CD4-positive, alpha-beta memory T cell (primary cell): ENCODE data around the gene TUBGCP2. TPM values are rescaled to one million over a fixed set of nuclear protein-coding genes. Genes with fewer than 3 reads are reported as not detected.
A peak's percentile ranks its signal among the peaks of the same experiment; 100 is the strongest.

Source experiments
- CTCF ChIA-PET: fragments of 350-600 bp; sonication (Branson Sonifier 250); formaldehyde crosslinking; loops from one replicate; lab custom pipeline; 2021; ENCODE audit warnings: inconsistent platforms; ENCODE audit not compliant: partially characterized antibody; lab: Charles Lee
- POLR2A ChIA-PET: fragments of 350-600 bp; sonication (Branson Sonifier 250); formaldehyde crosslinking; loops from one replicate; lab custom pipeline; 2021; ENCODE audit not compliant: partially characterized antibody; lab: Charles Lee
- DNase-seq, 5 donors: peaks; one replicate each; pipeline versions ENCODE4 v3.0.0 to v3.0.0-alpha.2; 2020 to 2022; ENCODE audit warnings: mixed read lengths in 1 of 5
- H3K27ac ChIP-seq: one replicate; pipeline ENCODE4 v1.7.0; 2013; ENCODE audit warnings: low read depth, low read length
- H3K27me3 ChIP-seq: 2 replicates; pipeline ENCODE4 v1.7.0; 2013; ENCODE audit warnings: mild to moderate bottlenecking, low read length, moderate library complexity; ENCODE audit not compliant: insufficient read depth
- H3K36me3 ChIP-seq: 2 replicates; pipeline ENCODE4 v1.7.0; 2013; ENCODE audit warnings: mild to moderate bottlenecking, low read length, moderate library complexity; ENCODE audit not compliant: insufficient read depth
- H3K4me1 ChIP-seq: 2 replicates; pipeline ENCODE4 v1.7.0; 2013; ENCODE audit warnings: mild to moderate bottlenecking, low read length, moderate library complexity; ENCODE audit not compliant: insufficient read depth
- H3K4me3 ChIP-seq, 2 donors: one replicate each; pipeline ENCODE4 v1.7.0; 2013; ENCODE audit warnings: low read length in 2 of 2, mild to moderate bottlenecking in 1 of 2
- H3K9me3 ChIP-seq, 2 donors: one replicate each; pipeline ENCODE4 v1.7.0; 2013; ENCODE audit warnings: low read length in 2 of 2, control low read depth in 1 of 2; ENCODE audit not compliant: control insufficient read depth in 1 of 2
- H3K27ac Mint-ChIP-seq, 7 donors: one replicate each; pipeline ENCODE4 v1.8.0; 2020 to 2021; ENCODE audit warnings: mixed read lengths in 7 of 7, mild to moderate bottlenecking in 6 of 7, inconsistent platforms in 3 of 7, moderate library complexity in 3 of 7
- H3K27me3 Mint-ChIP-seq, 2 donors: one replicate each; pipeline ENCODE4 v1.8.0; 2020 to 2021; ENCODE audit warnings: mixed read lengths in 2 of 2
- H3K36me3 Mint-ChIP-seq, 2 donors: one replicate each; pipeline ENCODE4 v1.8.0; 2020 to 2021; ENCODE audit warnings: mixed read lengths in 2 of 2, inconsistent platforms in 1 of 2, mild to moderate bottlenecking in 1 of 2
- H3K4me1 Mint-ChIP-seq, 4 donors: one replicate each; pipeline ENCODE4 v1.8.0; 2020 to 2021; ENCODE audit warnings: mixed read lengths in 4 of 4, mild to moderate bottlenecking in 1 of 4
- H3K4me3 Mint-ChIP-seq, 8 donors: one replicate each; pipeline ENCODE4 v1.8.0; 2020 to 2021; ENCODE audit warnings: mixed read lengths in 8 of 8, mild to moderate bottlenecking in 7 of 8, moderate library complexity in 6 of 8, inconsistent platforms in 3 of 8
- H3K9me3 Mint-ChIP-seq, 8 donors: one replicate each; pipeline ENCODE4 v1.8.0; 2020 to 2021; ENCODE audit warnings: mixed read lengths in 8 of 8, mild to moderate bottlenecking in 5 of 8, inconsistent platforms in 3 of 8, moderate library complexity in 1 of 8
- intact Hi-C: fragments of 100-400 bp; cut with micrococcal nuclease; formaldehyde crosslinking; loops from one replicate; pipeline ENCODE4 v1.15.1; 2023
- microRNA-seq: library from miRNA; unstranded; fragments of <30 nt; microRNA quantifications from one replicate; pipeline ENCODE4 v1.2.0, GENCODE V29; 2021; ENCODE audit warnings: borderline replicate concordance, borderline number of aligned reads, borderline microRNAs expressed, mixed read lengths
- polyA plus RNA-seq, 2 donors: library from polyadenylated mRNA; unstranded; fragments of 300-500 nt; fragmentation: Illumina TruSeq; gene quantifications; one replicate each; pipeline ENCODE4 v1.2.3, GENCODE V29; 2021
- total RNA-seq, 2 experiments: library from RNA; stranded (reverse); gene quantifications; one replicate each; pipeline ENCODE4 v1.2.3, GENCODE V29; 2021

Gene TUBGCP2
- total and polyA plus RNA-seq, 4 experiments from 2014 or later, result 14.1 to 74.0 (median 53.7) TPM

- Histone ChIP-seq H3K36me3 (no peaks in the 10 kb centered on the region), H3K9me3 (no peaks in the 10 kb centered on the region), H3K4me3 (no peak overlapping the region), H3K27me3 (peaks cover 4% of the 10 kb centered on the region), H3K27ac (no peak overlapping the region), H3K4me1 (peaks cover 10% of the 10 kb centered on the region)
- intact Hi-C loops, result no loop called here
- H3K4me3 Mint-ChIP-seq, result peak overlapping the region in 1 of 8 donors; percentile 54
- H3K27ac Mint-ChIP-seq, result no peak overlapping the region
- H3K4me1 Mint-ChIP-seq, result peaks cover 2 to 36% (median 20%) of the 10 kb centered on the region in 4 donors
- CTCF ChIA-PET, result no interaction called here
- DNase-seq, result no peak
- POLR2A ChIA-PET, result no interaction called here
- no peaks in the 10 kb centered on the region for H3K36me3 Mint-ChIP-seq
- H3K9me3 Mint-ChIP-seq, result no peaks in the 10 kb centered on the region
- H3K27me3 Mint-ChIP-seq, result peaks cover 38 to 55% of the 10 kb centered on the region in 2 donors
Measured at GRCh38 chr10:133230387-133231195, 78.1 kb downstream of the TUBGCP2 start.

- Histone ChIP-seq H3K27ac (no peak within 1 kb of the TSS), H3K9me3 (no peaks in the 10 kb centered on the region), H3K4me3 (no peak within 1 kb of the TSS), H3K4me1 (peaks cover 14% of the 10 kb centered on the region), H3K27me3 (peaks cover 4% of the 10 kb centered on the region), H3K36me3 (no peaks in the 10 kb centered on the region)
- H3K4me3 Mint-ChIP-seq, result peak within 1 kb of the TSS in 7 of 8 donors; percentile 57 to 84 (median 71)
- intact Hi-C loops, result no loop called here
- H3K4me1 Mint-ChIP-seq, result peaks cover 2 to 36% (median 22%) of the 10 kb centered on the region in 4 donors
- no peaks in the 10 kb centered on the region for H3K9me3 Mint-ChIP-seq
- no peaks in the 10 kb centered on the region for H3K36me3 Mint-ChIP-seq
- DNase-seq, result no peak
- no peak within 1 kb of the TSS for H3K27ac Mint-ChIP-seq
- ChIA-PET POLR2A (no interaction called here), CTCF (no interaction called here)
- peaks cover 38 to 55% of the 10 kb centered on the region in 2 donors for H3K27me3 Mint-ChIP-seq
Measured at GRCh38 chr10:133230044-133230361, 78.7 kb downstream of the TUBGCP2 start, which contains the start of gene UTF1. UTF1 (plus strand) TSS chr10:133230217; CDS start chr10:133230289, 72 bp downstream.

- intact Hi-C loops, result no loop called here
- no peaks in the 10 kb centered on the region for H3K9me3 ChIP-seq
- Mint-ChIP-seq H3K4me1 (peaks cover 2 to 33% (median 22%) of the 10 kb centered on the region in 4 donors), H3K27me3 (peaks cover 38 to 52% of the 10 kb centered on the region in 2 donors), H3K9me3 (no peaks in the 10 kb centered on the region), H3K36me3 (no peaks in the 10 kb centered on the region), H3K4me3 (peak overlapping the region in 7 of 8 donors; percentile 57 to 84 (median 71)), H3K27ac (no peak overlapping the region)
- H3K4me1 ChIP-seq, result peaks cover 14% of the 10 kb centered on the region
- ChIA-PET CTCF (no interaction called here), POLR2A (no interaction called here)
- H3K27me3 ChIP-seq, result peaks cover 4% of the 10 kb centered on the region
- DNase-seq, result no peak
- no peak overlapping the region for H3K4me3 ChIP-seq
- H3K36me3 ChIP-seq, result no peaks in the 10 kb centered on the region
- H3K27ac ChIP-seq, result no peak overlapping the region
Measured at GRCh38 chr10:133229265-133230043, 79.2 kb downstream of the TUBGCP2 start.

Small RNAs within 50 kb of the gene (microRNA-seq; reads per million reads assigned to microRNA genes)
- gene MIR202, result not detected

Other genes with a start within 250 kb of the TUBGCP2 start
- gene ADGRA1, start 220.9 kb downstream of the TUBGCP2 start, total RNA-seq, result not detected
- not detected for gene ADGRA1, start 220.9 kb downstream of the TUBGCP2 start, polyA plus RNA-seq
- 1 to 10 TPM in 1 of 2 experiments, under 1 TPM in 1; 0.87 to 1.4 TPM for gene KNDC1, start 148.7 kb downstream of the TUBGCP2 start, total RNA-seq
- gene KNDC1, start 148.7 kb downstream of the TUBGCP2 start, polyA plus RNA-seq, result under 1 TPM in 1 of 2 donors, not detected in 1; 0.09 TPM
- not detected for gene UTF1, start 78.7 kb downstream of the TUBGCP2 start, total RNA-seq
- not detected for gene UTF1, start 78.7 kb downstream of the TUBGCP2 start, polyA plus RNA-seq
- not detected for gene VENTX, start 71.0 kb downstream of the TUBGCP2 start, total RNA-seq
- gene VENTX, start 71.0 kb downstream of the TUBGCP2 start, polyA plus RNA-seq, result not detected
- 10 to 100 TPM; 87.2 to 90.3 TPM for gene ADAM8, start 32.0 kb downstream of the TUBGCP2 start, total RNA-seq
- gene ADAM8, start 32.0 kb downstream of the TUBGCP2 start, polyA plus RNA-seq, result 10 to 100 TPM; 63.9 to 97.8 TPM
- 10 to 100 TPM; 31.5 to 33.1 TPM for gene ZNF511, start within 50 bp of the TUBGCP2 start, total RNA-seq
- gene ZNF511, start within 50 bp of the TUBGCP2 start, polyA plus RNA-seq, result 100 to 1,000 TPM in 1 of 2 donors, 10 to 100 TPM in 1; 69.0 to 107 TPM
- 1 to 10 TPM; 6.4 to 7.2 TPM for gene CALY, start 28.0 kb upstream of the TUBGCP2 start, total RNA-seq
- 1 to 10 TPM; 1.4 to 2.2 TPM for gene CALY, start 28.0 kb upstream of the TUBGCP2 start, polyA plus RNA-seq
- gene PRAP1, start 38.5 kb upstream of the TUBGCP2 start, total RNA-seq, result not detected
- gene PRAP1, start 38.5 kb upstream of the TUBGCP2 start, polyA plus RNA-seq, result not detected
- 10 to 100 TPM; 17.1 to 18.1 TPM for gene FUOM, start 49.1 kb upstream of the TUBGCP2 start, total RNA-seq
- gene FUOM, start 49.1 kb upstream of the TUBGCP2 start, polyA plus RNA-seq, result 10 to 100 TPM; 15.6 to 16.3 TPM
- gene ECHS1, start 64.5 kb upstream of the TUBGCP2 start, total RNA-seq, result 10 to 100 TPM; 29.7 to 30.6 TPM
- gene ECHS1, start 64.5 kb upstream of the TUBGCP2 start, polyA plus RNA-seq, result 100 to 1,000 TPM in 1 of 2 donors, 10 to 100 TPM in 1; 81.4 to 117 TPM
- 1 to 10 TPM; 9.1 to 9.5 TPM for gene PAOX, start 70.4 kb upstream of the TUBGCP2 start, total RNA-seq
- 10 to 100 TPM in 1 of 2 donors, 1 to 10 TPM in 1; 7.6 to 10.3 TPM for gene PAOX, start 70.4 kb upstream of the TUBGCP2 start, polyA plus RNA-seq
- 10 to 100 TPM; 64.8 to 65.4 TPM for gene MTG1, start 85.3 kb upstream of the TUBGCP2 start, total RNA-seq
- 10 to 100 TPM; 32.6 to 37.0 TPM for gene MTG1, start 85.3 kb upstream of the TUBGCP2 start, polyA plus RNA-seq
- not detected for gene SPRN, start 115.8 kb upstream of the TUBGCP2 start, total RNA-seq
- gene SPRN, start 115.8 kb upstream of the TUBGCP2 start, polyA plus RNA-seq, result under 1 TPM; 0.14 to 0.26 TPM
- 10 to 100 TPM; 10.5 to 11.2 TPM for gene SCART1, start 145.1 kb upstream of the TUBGCP2 start, total RNA-seq
- 1 to 10 TPM in 1 of 2 donors, under 1 TPM in 1; 0.49 to 1.2 TPM for gene SCART1, start 145.1 kb upstream of the TUBGCP2 start, polyA plus RNA-seq
- 1 to 10 TPM; 1.2 to 2.8 TPM for gene CYP2E1, start 218.5 kb upstream of the TUBGCP2 start, total RNA-seq
- gene CYP2E1, start 218.5 kb upstream of the TUBGCP2 start, polyA plus RNA-seq, result under 1 TPM; 0.30 to 0.94 TPM